Activated CD8-positive, alpha-beta T cell treated with anti-CD3 and anti-CD28 coated beads for 36 hours (primary cell): ENCODE results near the gene COA5. TPM values are rescaled to one million over a fixed set of nuclear protein-coding genes. Genes with fewer than 3 reads are reported as not detected.

Experiments used
- ATAC-seq: fragments of 200-7000 bp; cut with Tn5 transposase; one replicate; pipeline ENCODE4 v1.10.0; 2021; ENCODE audit warnings: mild to moderate bottlenecking, moderate library complexity
- CTCF ChIA-PET: fragments of 350-600 bp; sonication (Branson Sonifier 250); formaldehyde crosslinking; loops from one replicate; lab custom pipeline; 2021; ENCODE audit warnings: antibody characterized with exemption; lab: Charles Lee
- POLR2A ChIA-PET: fragments of 350-600 bp; sonication (Branson Sonifier 250); formaldehyde crosslinking; loops from one replicate; lab custom pipeline; 2021; ENCODE audit warnings: antibody characterized with exemption; lab: Charles Lee
- DNase-seq: peaks from one replicate; pipeline ENCODE4 v3.0.0-alpha.2; 2020
- H3K27ac Mint-ChIP-seq: one replicate; pipeline ENCODE4 v1.8.0; 2021; ENCODE audit warnings: mild to moderate bottlenecking, mixed read lengths
- H3K27me3 Mint-ChIP-seq: one replicate; pipeline ENCODE4 v1.8.0; 2021; ENCODE audit warnings: mixed read lengths
- H3K36me3 Mint-ChIP-seq: one replicate; pipeline ENCODE4 v1.8.0; 2021; ENCODE audit warnings: low read depth, mixed read lengths
- H3K4me1 Mint-ChIP-seq: one replicate; pipeline ENCODE4 v1.8.0; 2021; ENCODE audit warnings: low read depth, mixed read lengths
- H3K4me3 Mint-ChIP-seq: one replicate; pipeline ENCODE4 v1.8.0; 2021; ENCODE audit warnings: mild to moderate bottlenecking, moderate library complexity, mixed read lengths
- H3K9me3 Mint-ChIP-seq: one replicate; pipeline ENCODE4 v1.8.0; 2021; ENCODE audit warnings: mixed read lengths
- intact Hi-C: fragments of 100-400 bp; cut with micrococcal nuclease; formaldehyde crosslinking; loops from one replicate; pipeline ENCODE4 v1.10.0; 2022
- total RNA-seq, 2 experiments: library from RNA; stranded (reverse); gene quantifications; one replicate each; pipeline ENCODE4 v1.2.3, GENCODE V29; 2021
- TF ChIP-seq, protein P1 (sequence below): fragments of 200-600 bp; IDR thresholded peaks from one replicate; pipeline ENCODE4 v1.8.0; 2022; ENCODE audit warnings: antibody characterized with exemption, mild to moderate bottlenecking

The COA5 gene
- total RNA-seq, 2 experiments from 2014 or later, result 27.5 to 32.7 TPM

DNA sequence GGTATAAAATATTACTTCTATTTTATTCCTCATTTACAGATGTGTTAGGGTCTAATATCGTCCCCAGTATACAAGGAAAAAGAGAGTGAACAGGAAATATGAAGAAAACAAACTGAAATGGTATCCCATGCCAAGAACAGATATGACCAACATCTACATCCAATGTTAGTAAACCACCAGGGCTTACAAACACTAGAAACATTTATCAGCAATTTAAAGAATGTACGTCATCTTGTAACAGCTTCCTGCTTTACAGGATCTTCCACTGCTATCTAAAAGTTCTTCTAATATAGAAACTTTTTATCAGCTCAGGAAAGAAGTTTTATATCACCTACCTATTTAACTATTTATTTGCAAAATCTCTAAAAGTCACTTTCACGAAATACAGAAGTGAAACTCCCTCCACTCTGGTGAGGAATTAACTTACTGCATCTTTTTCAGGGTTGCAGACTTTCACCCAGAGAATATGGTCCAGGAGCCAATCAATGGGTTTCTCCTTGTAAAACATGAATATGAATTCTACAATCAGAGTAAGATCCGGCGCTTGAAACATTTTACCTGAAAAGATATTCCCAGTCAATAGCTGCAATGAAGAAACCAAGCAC is 35.3 kb upstream of the COA5 start:
- no peak for ATAC-seq
- peak overlapping the region; percentile 37 for H3K27ac Mint-ChIP-seq

DNA sequence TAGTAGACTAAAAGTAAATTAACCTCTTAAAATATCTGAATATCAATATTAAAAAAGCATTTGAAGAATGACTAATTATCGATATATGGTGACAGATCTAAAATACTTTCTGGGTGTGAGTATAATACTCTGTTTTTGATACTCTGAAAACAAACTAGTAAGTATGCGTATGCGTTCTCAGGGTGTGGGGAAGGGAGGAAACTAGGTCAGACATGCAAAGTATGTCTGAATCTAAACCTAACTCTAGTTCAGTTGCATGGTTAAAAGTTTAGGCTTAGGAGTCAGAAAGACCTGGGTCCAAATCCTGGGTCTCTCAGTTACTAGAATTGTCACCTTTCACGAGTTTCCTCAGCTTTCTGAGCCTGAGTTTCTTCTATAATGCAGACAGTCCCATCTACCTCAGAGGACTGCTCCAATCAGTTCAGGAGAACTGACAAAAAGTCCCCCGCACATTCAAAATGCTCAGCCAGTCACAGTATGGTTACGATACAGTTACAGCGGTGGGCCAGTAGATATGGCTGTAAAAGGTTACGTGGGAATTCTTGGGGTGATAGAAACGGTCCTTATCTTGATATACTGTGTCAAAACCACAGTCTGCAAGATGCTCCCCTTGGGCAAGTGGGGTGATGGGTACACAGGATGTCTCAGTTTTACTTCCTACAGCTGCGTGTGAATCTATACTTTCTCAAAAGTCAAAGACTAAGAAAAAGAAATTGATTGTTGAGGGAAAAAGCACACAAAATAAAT is 29.3 kb upstream of the COA5 start:
- ChIA-PET CTCF (interaction anchor here (5.4 kb wide), 1 partner anchor 11 kb away, joined by 21 read pairs; no protein-coding TSS in a partner anchor), POLR2A (interaction anchor here (0.9 to 1.5 kb wide), 2 partner anchors 12 to 94 kb away, joined by 3 to 5 read pairs; partner anchors contain the start of gene MGAT4A)
- peaks cover 37% of the 10 kb centered on the region for H3K36me3 Mint-ChIP-seq
- intact Hi-C loops, result no loop called here
- H3K27ac Mint-ChIP-seq, result peak overlapping the region; percentile 88
- no peaks in the 10 kb centered on the region for H3K27me3 Mint-ChIP-seq
- H3K4me1 Mint-ChIP-seq, result peaks cover 40% of the 10 kb centered on the region
- peak; percentile 79 for ATAC-seq
- TF ChIP-seq, protein P1, sequence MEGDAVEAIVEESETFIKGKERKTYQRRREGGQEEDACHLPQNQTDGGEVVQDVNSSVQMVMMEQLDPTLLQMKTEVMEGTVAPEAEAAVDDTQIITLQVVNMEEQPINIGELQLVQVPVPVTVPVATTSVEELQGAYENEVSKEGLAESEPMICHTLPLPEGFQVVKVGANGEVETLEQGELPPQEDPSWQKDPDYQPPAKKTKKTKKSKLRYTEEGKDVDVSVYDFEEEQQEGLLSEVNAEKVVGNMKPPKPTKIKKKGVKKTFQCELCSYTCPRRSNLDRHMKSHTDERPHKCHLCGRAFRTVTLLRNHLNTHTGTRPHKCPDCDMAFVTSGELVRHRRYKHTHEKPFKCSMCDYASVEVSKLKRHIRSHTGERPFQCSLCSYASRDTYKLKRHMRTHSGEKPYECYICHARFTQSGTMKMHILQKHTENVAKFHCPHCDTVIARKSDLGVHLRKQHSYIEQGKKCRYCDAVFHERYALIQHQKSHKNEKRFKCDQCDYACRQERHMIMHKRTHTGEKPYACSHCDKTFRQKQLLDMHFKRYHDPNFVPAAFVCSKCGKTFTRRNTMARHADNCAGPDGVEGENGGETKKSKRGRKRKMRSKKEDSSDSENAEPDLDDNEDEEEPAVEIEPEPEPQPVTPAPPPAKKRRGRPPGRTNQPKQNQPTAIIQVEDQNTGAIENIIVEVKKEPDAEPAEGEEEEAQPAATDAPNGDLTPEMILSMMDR, result no peak
- peak; percentile 75 for DNase-seq
- H3K9me3 Mint-ChIP-seq, result no peaks in the 10 kb centered on the region
- H3K4me3 Mint-ChIP-seq, result peak overlapping the region; percentile 51

More for the DNA sequence above, 35.3 kb upstream of the COA5 start:
- intact Hi-C loops, result no loop called here
- Mint-ChIP-seq H3K36me3 (peaks cover 18% of the 10 kb centered on the region), H3K27me3 (no peaks in the 10 kb centered on the region), H3K4me1 (peaks cover 20% of the 10 kb centered on the region), H3K9me3 (no peaks in the 10 kb centered on the region), H3K4me3 (no peak overlapping the region)
- DNase-seq, result no peak
- ChIA-PET POLR2A (no interaction called here), CTCF (interaction anchor here (2.3 to 2.6 kb wide), 2 partner anchors 9 to 179 kb away, joined by 6 to 14 read pairs; no protein-coding TSS in a partner anchor)
- TF ChIP-seq, protein P1, result no peak

DNA sequence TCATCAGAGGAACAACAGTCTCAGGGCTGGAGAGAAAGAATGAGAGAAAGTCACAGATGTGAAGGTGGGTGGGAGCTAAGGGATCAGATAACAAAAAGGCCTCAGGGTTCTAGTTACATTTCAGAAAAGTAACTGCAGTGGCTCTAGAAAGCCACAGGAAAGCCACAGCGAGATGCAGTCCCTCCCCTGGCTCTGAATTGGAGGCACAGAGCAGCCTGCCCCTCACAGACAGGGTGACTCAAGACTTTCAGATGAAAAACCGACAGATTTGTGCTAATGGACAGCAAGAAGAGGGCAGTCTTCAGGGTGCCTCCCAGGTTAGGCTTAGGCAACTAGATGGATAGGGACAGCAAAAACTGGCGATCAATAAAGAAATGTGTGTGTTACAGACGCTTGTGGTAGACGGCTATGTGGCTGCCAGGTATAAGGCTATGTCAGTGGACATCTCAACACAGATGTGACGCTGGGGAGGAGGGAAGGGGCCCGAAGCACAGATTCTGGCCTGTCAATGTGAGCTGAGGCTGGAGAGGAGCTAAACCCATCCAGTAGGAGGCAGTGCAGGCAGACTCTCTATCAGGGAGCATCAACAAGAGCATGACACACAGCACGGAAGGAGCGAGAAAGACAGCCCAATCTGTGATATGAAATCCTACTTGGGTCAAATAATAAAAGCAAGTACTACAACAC is 26.2 kb upstream of the COA5 start:
- peaks cover 30% of the 10 kb centered on the region for H3K36me3 Mint-ChIP-seq
- peaks cover 37% of the 10 kb centered on the region for H3K4me1 Mint-ChIP-seq
- POLR2A ChIA-PET, result interaction anchor here (0.5 to 1.8 kb wide), 3 partner anchors 27 to 202 kb away, joined by 3 to 5 read pairs (median 3); partner anchors contain the start of genes COA5 and UNC50
- intact Hi-C loops, result no loop called here
- H3K27me3 Mint-ChIP-seq, result no peaks in the 10 kb centered on the region
- ATAC-seq (peak; percentile 70), DNase-seq (peak; percentile 81)
- H3K4me3 Mint-ChIP-seq, result peak overlapping the region; percentile 31
- TF ChIP-seq, protein P1, result peak; percentile 69
- CTCF ChIA-PET, result interaction anchor here (0.7 to 2.6 kb wide), 15 partner anchors 9 to 223 kb away, joined by 3 to 14 read pairs (median 4); no protein-coding TSS in a partner anchor
- peak overlapping the region; percentile 90 for H3K27ac Mint-ChIP-seq
- H3K9me3 Mint-ChIP-seq, result no peaks in the 10 kb centered on the region

DNA sequence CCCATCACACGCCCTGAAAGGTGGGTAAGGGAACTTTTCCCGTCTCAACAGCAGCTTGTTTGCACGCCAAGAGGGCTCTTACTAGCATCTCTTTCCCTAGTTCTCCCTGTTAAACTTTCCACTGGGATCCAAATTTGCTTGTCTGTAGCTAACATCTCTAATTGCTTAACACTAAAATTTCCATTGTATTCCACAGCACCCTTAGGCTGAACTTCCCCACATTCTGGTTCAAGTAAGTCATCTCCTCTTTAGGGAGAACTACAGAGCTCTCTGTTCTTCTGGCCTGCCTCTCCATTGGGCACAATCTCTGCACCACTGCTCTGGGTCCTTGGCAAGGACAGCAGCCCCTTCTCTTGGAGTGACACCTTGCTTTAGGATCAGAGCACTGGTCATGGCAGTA is 24.0 kb upstream of the COA5 start:
- CTCF ChIA-PET, result interaction anchor here (0.8 to 1.6 kb wide), 5 partner anchors 9 to 190 kb away, joined by 3 to 4 read pairs (median 4); no protein-coding TSS in a partner anchor
- peaks cover 29% of the 10 kb centered on the region for H3K4me1 Mint-ChIP-seq
- TF ChIP-seq, protein P1, result no peak
- ATAC-seq (no peak), DNase-seq (no peak)
- intact Hi-C loops, result no loop called here
- POLR2A ChIA-PET, result interaction anchor here (1.1 kb wide), 1 partner anchor 27 kb away, joined by 4 read pairs; no protein-coding TSS in a partner anchor
- H3K36me3 Mint-ChIP-seq, result peaks cover 33% of the 10 kb centered on the region
- H3K4me3 Mint-ChIP-seq, result no peak overlapping the region
- H3K27me3 Mint-ChIP-seq, result no peaks in the 10 kb centered on the region
- H3K27ac Mint-ChIP-seq, result peak overlapping the region; percentile 50
- no peaks in the 10 kb centered on the region for H3K9me3 Mint-ChIP-seq
